ENCODE results near the gene PCGF1.
A peak's percentile ranks its signal among the peaks of the same experiment; 100 is the strongest.

PCGF1 gene

DNA sequence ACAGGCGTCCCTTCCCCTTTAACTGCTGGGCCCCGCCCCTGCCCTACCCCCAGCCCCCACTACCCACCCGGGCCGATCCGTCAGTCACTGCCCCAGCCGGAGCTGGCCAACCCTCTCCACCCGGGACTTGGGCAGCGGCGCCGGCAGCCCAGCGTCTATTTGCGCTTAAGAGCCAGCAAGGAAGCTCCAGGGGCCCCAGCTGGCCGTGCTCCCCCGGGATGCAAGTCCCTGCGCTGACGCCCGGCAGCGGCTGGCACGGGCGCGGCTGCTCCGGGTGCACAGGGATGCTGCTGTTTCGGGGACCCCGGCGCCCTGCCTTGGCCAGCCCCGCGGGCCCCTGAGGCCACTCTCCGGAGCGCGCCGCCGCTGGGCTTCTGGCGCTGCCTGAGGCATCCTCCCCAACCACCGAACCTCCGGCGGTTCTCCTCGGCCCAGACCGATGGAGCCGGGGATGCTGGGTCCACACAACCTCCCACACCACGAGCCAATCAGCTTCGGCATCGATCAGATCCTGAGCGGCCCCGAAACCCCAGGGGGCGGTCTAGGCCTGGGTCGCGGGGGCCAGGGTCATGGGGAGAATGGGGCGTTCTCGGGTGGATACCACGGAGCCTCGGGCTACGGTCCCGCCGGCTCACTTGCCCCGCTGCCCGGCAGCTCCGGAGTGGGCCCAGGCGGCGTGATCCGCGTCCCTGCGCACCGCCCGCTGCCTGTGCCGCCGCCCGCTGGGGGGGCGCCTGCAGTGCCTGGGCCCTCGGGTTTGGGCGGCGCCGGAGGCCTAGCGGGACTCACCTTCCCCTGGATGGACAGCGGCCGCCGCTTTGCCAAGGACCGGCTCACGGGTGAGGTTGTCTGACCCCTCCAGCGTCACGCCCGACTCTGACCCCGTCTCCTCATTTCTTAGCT lies 7.1 kb upstream of the PCGF1 start, which contains the start of gene TLX2:
Gene TLX2, plus strand, starts transcription at position 83 of the 903 bp plus-strand sequence. Its CDS starts 357 bp downstream, at position 440.
- DNase-seq: peak in 1 of 2 experiments; percentile 18

DNA sequence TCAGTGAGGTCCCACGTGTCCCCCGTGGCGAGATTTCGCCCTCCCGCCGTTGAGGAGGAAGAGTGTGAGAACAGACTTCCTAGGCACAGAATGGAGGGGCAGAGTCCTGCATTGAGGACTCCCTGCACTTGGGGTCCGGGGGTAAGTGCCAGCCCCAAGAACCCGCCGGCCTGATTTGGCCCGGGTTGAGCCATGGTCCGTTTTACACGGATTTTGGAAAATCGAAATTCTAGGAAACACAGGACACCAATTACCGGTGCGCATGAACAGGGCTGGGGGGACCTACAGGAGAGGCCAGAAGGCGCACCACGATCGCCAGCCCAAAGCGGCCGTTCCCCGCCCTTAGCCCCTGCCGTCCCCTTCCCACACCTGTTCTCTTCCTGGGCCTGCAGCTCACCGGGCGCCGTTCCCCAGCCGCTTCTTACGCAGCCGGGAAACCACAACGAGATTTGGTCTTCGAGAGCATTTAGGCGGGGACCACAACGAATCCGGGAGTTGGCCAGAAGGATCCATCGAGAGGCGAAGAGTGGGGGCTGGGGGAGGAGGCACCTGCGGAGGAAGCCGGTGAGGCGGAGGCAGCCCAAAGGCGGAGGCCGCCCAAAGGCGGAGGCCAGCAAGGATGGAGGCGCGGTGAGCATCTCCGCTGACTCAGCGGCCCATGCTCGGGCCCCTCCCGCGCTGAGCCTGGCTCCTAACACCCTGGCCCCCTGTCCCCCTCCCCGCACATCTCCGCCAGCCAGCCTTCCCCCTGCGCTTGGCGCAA lies 6.3 kb upstream of the PCGF1 start:
- DNase-seq: no peak

DNA sequence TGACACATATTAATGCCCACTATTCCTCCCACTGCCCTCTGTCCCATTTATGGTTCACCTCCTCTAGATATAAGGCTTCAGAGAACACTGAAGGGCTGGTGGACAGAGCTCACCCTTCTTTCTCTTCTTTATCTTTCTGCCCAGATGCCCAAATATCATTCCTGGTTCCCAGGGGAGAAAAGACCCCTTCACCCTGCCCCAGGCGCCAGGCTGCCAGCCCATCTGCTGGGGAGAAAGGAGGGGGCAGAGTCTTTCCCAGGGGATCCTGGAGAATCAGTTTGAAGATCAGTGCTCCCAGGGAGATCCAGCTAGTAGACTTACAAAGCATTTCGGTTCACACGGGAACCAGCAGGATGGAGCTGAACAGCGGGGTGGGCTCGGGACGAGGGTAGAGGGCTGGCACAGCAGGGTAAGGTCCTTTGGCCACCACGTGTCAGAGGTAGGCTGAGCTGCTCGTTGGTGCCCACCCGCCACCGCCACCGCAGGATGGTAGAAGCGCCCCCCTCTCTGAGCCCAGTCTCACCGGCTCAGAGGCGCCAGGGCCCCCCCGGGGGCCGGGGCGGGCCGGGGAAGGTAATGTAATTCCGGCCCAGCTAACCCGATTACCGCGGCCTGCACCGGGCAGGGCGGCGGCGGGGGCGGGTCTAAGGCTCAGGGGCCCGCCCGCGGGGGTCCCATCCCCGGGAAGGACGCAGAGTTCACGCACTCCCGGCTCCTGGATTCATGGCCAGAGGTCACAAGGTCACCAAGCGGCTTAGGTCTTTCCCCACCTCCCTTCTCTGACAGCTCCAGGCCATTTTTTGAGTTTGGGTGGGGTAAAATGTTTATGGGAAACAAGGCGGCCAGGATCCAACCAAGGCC lies 5.5 kb upstream of the PCGF1 start:
- no peak for DNase-seq

DNA sequence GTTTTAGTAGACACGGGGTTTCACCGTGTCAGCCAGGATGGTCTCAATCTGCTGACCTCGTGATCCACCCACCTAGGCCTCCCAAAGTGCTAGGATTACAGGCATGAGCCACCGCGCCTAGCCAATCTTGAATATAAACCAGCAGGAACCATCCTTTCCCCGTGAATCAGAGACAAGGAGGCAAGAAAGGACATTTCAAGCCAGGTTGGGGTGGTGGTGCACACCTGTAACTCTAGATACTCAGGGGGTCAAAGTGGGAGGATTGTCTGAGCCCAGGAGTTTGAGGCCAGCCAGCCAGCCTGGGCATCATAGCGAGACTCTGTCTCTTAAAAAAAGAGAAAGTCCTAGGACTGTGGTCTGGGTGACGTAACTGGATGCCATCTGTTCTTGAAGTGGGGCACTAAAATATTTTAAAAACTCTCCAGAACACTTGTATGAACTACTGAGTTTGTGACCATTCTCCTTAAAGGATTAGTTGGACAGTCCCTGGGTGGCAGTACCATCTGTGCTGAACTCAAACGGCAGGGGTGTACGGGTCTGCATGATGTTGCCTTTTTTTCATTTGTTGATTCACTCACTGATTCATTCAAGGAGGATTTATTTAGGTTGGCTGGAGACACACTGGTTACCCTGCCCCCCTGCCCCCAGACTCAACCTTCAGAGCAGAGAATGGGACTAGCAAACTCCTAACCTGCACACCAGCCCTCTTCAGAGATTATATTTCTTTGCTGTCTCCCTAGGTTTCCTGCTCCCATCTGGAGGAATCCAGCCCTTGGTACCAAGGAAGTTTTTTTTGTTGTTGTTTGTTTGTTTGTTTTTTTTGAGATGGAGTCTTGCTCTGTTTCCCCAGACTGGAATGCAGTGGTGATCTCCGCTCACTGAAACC lies 3.9 kb upstream of the PCGF1 start:
- no peak for DNase-seq

DNA sequence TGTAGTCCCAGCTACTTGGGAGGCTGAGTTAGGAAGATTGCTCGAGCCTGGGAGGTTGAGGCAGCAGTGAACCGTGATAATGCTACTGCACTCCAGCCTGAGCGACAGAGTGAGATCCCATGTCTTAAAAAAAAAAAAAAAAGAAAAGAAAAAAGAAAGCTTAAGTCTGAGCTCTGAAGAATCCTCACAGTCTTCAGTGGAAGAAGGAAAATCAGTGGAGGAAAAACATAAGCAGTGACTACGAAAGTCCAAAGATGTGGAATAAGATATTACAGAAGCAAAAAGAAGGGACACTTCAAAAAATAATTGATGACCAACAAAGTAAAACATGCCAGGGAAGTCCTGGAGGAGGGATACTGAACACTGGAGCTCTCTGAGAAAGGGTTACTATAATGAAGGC lies 2.8 kb upstream of the PCGF1 start:
- no peak for DNase-seq

DNA sequence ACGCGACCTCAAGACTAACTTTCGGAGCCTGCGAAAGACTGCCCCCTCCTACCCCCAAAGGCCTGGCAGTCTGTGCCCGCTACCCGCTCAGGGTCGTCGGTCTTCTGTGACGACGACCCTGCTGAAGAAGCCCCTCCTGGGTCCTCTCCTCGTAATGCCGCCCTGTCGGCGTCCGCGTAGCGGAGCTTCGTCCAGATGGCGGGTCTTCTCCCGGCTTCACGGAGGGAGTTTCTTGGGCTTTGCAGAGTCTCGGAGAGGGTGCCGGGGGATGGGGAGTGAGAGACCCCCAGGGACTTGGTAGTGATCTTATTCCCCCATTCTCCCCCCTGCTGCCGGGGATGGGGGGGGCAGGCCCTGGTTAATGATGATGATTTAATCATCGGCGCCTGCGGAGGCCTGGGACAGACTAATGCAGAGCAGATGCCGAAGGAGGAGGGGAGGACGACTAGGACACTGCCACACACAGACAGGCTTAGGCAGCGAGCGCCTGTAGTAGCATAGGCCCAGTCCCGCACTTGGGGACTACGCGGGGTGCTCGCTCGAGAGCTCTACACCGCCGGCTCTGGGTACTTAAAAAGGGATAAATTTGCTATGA lies 528 bp upstream of the PCGF1 start:
- DNase-seq: peak; percentile 32 to 66

DNA sequence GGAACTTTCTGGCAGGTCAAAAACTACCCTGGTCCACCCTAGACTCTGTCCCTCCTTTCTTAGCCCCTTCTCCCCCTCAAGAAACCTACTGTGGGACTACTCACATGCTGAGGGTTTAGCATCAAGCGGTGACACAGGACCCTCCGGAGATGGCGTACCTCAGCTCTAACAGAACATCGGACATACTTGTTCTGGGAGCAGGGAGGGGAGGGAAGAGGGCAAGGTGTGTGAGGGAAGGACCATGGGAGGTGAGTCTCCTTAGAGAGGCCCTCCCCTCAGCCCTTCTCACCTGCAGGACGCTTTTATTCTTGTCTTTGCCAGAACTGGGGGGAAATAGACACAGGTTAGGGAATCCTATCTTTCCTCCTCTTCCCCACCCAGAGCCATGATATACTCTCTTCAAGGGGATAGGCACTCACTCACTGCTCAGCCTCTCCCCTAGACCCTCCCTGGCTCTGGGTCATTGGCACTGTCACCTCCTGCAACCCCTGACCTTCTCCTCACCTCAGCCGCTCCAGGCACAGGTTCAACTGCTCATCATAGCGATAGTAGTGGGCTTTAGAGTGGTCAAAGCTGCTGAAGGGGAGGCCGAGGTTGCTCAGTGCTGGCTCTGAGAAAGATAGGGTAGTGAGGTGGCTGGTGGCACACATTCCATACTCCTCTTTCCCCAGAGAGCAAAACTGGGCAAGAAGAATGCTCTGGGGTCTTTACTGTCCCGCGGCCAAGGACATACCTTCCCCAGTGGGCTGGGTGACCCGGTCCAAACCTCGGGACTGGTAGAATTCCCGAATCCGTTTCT lies 1.8 kb downstream of the PCGF1 start:
- DNase-seq: no peak

DNA sequence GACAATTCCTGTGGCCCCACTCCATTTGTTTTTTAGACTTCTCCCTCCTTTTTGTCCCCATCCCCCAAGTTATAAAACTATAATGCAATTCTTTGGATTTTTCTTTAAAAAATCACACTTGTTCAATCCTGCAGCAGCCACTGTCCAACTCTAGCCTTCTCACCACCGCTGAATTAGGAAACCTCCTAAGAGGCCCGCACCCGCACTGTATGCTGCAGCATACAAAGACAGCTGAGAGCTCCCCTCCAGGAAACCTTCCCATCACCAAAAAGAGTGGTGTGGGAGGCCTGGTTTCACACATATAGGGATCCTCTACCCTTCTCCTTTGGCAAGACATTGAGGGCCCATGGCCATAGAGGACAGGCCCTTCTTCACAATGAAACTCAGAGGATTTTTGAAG lies 2.9 kb downstream of the PCGF1 start:
- no peak for DNase-seq

DNA sequence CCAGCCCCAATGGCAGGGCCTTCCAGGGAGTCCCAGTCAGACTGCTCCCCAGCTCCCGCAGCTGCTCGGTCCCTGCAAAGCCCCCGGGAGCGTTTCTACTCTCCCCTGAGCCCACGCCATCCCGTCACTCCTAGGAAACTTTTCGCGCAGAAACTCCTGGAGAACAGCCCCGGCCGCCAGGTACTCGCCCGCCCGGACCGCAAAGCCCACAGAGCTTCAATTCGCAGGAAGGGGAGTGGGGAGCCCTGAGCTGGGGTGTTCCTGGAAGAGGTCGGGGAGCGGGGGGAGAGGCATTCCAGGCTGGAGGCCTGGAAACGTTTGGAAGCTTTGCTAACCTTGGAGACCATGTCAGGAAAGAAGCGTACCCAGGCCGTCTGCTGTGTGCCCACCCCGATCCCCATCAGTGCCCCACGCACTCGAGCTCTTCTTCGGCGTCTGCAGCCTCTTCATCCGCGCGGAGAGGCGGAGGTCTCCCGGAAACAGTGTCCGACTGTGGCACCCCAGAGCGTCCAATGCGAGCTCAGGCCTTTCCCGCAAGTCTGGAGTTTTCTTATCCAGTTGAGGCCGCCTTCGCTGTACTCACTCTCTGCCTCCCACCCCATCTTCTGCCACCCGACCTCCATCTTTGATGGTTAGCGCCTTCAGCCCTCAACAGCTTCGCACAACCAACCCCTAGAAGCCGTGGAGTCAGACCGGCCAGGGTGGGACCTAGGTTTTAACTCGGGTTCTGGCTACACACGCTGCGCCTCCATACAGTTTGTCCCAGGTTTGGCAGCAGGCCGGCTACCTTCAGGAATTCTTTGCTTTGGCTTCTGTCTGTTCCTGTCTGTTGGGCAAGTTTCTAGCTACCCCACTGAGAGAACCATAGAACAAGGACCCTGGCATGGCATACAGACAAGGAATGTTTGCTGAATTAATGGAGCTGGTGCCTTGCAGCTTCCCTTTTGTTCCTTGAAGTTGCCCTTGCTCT lies 3.7 kb downstream of the PCGF1 start:
- DNase-seq: no peak

DNA sequence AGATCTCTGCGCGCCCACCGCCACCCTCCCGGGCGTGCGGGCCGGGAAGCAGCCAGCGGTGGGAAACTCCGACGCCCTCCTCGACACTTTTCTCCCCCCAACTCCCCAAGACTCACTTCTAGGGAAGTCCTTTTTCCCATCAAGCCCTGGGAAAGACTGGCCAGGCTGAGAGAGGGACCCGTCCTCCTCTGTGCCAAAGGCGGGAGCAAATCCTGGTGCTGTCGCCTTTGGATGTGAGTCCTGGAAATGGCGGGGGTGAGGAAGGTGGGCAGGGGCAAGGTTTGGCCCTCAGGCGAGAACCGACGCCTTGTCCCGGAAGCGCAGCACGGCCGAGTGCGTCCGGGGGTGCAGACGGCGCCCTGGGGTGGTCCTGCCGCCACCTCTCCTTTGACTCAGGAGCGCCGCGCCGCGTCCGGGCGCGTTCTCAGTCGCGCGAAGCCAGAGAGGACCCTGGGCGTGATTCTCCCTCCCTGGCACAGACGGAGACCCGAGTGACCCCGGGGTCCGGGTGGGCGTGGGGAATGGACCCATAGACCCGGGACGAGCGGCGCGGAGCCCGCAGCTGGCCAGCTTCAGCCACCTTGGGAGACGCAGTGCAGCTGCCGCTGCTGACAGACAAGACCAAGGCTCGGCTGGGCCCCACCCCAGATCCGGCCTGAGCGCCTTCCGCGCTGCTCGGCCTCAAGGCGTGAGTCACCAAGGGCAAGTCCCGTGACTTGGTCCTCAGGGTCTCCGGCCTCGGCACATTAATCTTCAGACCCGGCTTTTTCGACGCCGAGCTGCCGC lies 4.6 kb downstream of the PCGF1 start:
- DNase-seq: no peak

DNA sequence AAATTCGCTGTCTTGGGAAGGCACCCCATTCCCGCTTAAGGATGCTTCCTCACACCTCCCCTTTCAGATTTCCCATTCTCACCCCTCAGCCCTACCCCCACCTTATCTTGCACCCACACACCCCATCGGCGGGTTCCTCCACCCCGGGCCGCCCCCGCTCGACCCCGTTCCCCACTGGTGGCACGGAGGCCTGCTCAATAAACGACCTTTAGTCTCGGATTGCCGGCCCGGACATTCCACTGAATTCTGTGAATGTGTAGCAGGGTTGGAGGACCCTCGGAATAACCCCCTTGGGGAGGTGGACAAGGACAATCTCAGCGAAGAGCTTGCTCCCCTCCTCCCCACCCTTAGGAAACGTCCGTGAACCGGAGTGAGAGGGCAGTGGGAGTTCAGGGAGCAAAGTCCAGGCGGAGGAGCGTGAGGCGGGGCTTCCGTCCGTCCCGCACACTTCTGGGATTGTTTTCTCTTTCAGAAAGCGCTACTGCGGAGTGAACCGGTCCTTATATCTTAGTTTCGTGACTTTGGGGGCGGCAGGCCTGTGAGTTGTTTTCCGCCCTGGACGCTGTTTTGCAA lies 5.3 kb downstream of the PCGF1 start:
- DNase-seq: no peak

DNA sequence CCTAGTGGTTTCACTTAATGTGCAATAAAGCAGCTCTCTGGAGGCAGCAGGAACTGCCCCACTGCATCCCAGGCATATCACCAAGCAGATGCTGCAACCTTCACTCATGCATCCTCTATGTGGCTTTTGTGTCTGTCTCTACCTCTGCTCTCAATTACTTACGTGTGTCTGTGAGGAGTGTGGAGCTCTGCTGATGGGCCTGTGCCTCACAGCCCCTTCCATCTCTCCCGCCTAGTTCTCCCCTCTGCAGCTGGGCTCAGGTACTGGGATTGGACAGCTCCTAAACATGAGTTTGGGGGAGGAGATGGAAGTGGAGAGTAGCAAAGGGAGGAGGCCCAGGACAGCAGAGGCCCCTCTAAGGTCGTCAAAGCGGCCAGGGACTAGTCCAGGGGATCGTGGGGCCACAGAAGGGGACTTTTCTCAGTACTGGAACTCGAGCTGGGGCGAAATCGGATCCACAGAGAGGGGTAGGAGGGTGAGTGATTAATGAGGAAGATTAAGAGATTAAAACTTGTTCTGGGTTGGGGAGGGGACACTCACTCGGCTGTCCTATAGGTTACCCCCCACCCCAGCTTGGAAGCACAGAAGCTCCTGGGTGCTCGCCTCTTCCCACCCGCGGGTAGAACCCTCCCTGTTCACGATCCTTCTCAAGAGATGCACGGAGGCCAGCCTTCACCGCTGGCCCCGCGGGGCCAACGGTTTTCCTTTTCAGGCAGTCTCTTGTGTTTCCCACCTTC lies 6.0 kb downstream of the PCGF1 start:
- no peak for DNase-seq

DNA sequence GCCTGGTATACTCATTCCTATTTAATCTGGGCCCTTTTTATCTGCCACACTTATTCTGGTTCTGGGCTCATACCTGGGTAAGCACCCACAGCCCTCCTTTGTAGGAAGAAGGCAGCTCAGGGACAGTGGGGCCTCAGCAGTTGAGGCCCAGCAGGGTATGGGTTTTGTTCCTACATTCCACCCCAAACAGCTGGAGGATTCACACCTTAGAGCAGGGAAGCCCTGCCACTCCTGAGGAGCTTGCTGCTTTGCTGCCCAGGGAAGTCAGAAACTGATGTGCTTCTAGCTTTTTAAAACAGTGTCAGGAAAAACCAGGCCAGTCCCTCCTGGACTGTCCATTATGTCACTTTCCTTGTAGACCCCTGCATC lies 6.9 kb downstream of the PCGF1 start:
- no peak for DNase-seq

DNA sequence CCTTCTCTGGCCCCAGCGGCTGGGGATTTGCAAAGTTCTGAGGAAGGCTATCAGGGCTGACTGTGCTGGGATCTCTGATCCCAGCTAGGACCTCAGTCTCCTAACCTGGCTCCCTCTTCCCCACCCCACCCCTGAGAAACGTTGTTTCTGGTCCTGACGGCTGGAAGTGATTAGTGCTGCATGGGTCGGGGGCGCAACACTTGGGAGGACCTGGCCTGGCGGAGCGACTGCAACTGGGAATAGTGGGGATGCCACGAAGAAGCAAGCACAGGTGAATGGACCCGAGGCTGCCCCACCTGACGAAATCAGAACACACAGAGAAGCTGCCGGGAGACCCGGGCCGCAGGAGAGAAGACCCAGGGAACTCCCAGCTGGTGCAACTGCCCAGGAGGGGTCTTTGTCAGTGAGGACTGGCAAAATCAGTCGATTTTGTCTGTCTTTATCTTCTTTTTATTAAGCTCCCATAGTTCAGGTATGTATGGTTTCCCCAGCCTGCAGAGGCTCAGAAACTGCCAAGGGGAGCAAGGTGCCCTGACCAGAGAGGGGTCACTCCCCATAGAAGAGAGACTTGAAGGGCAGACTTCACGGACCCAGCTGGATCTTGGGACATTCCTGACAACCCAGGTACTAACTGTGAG lies 7.4 kb downstream of the PCGF1 start:
- no peak for DNase-seq

DNA sequence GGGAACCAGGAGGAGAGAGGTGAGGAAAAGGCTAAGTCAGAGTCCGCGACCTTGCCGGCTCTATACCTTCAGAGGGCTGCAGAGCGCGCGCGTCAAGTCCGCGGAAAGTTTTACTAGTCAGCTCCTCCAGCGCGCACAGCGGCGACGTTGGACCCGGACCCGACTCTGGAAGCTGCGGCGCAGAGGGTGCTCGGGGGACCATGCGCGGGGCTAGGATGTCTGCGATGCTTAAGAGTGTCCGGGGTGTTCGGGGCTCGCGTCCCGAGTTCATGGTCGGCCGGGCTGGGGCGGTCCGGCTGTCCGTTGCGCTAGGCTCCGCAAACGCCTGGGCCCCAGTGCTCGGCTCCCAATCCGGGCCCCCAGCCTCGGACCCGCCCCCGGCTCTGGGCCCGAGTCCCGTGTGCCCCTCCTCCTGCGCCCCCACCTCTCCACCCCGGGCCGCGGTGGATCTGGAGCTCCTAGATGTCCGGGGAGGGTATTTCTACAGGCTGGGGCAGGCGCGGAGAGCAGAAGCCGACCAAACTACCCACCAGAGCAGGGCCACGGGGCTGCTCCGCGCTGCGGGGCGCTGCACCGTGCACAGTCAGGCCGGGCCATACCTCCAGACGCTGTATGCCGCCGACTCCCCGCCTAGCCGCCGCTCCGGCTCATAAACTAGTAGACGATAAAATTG lies 8.1 kb downstream of the PCGF1 start, which contains the start of gene LBX2:
Gene LBX2, minus strand, starts transcription at position 337 of the 673 bp plus-strand sequence. Its CDS starts 66 bp downstream, at position 271.
- no peak for DNase-seq
